Hepatic stellate cell (primary cell): Measurements from ENCODE around the gene SMAD2.

Source experiments
- DNase-seq: peaks from one replicate; pipeline ENCODE4 v3.0.0; 2011; ENCODE audit warnings: low spot score

The SMAD2 gene

GRCh38 chr18:47931718-47932103 lies 1.3 kb upstream of the SMAD2 start:
- no peak for DNase-seq

- DNase-seq = peak; percentile 96
Observed at GRCh38 chr18:47930931-47931717, 665 bp upstream of the SMAD2 start.

GRCh38 chr18:47929681-47930198 lies 719 bp downstream of the SMAD2 start:
- DNase-seq = no peak

- no peak for DNase-seq
Observed at GRCh38 chr18:47928466-47928865, 2.0 kb downstream of the SMAD2 start.

GRCh38 chr18:47926101-47926850 lies 4.2 kb downstream of the SMAD2 start:
- no peak for DNase-seq

GRCh38 chr18:47919916-47920315 lies 10.5 kb downstream of the SMAD2 start:
- DNase-seq = no peak

- no peak for DNase-seq
Observed at GRCh38 chr18:47917923-47918610, 12.4 kb downstream of the SMAD2 start.

GRCh38 chr18:47915930-47916329 lies 14.5 kb downstream of the SMAD2 start:
- DNase-seq = no peak

- no peak for DNase-seq
Observed at GRCh38 chr18:47915229-47915628, 15.2 kb downstream of the SMAD2 start.

- DNase-seq = no peak
Observed at GRCh38 chr18:47912794-47913585, 17.5 kb downstream of the SMAD2 start.

- DNase-seq = no peak
Observed at GRCh38 chr18:47912343-47912742, 18.1 kb downstream of the SMAD2 start.

- no peak for DNase-seq
Observed at GRCh38 chr18:47911877-47912276, 18.6 kb downstream of the SMAD2 start.

- no peak for DNase-seq
Observed at GRCh38 chr18:47909484-47909883, 21.0 kb downstream of the SMAD2 start.

GRCh38 chr18:47908592-47908991 lies 21.9 kb downstream of the SMAD2 start:
- DNase-seq = no peak

- DNase-seq = no peak
Observed at GRCh38 chr18:47906408-47906807, 24.1 kb downstream of the SMAD2 start.

- DNase-seq = no peak
Observed at GRCh38 chr18:47903809-47904208, 26.6 kb downstream of the SMAD2 start.

- DNase-seq = no peak
Observed at GRCh38 chr18:47901624-47902362, 28.7 kb downstream of the SMAD2 start.

- DNase-seq = no peak
Observed at GRCh38 chr18:47899107-47899840, 31.2 kb downstream of the SMAD2 start.

- no peak for DNase-seq
Observed at GRCh38 chr18:47898696-47899095, 31.8 kb downstream of the SMAD2 start.

- no peak for DNase-seq
Observed at GRCh38 chr18:47898055-47898454, 32.4 kb downstream of the SMAD2 start.
